Cardiac muscle cell (in vitro differentiated cells and primary cell): ENCODE measurements around the gene LNX1. TPM values are rescaled to one million over a fixed set of nuclear protein-coding genes. Genes with fewer than 3 reads are reported as not detected.
A peak's percentile ranks its signal among the peaks of the same experiment; 100 is the strongest.

Experiments
- DNase-seq, 2 donors: peaks; one replicate each; pipeline versions ENCODE4 v3.0.0 to v3.0.0-alpha.2; 2010 to 2017; ENCODE audit warnings: low read depth in 1 of 2, low spot score in 1 of 2
- H3K27ac ChIP-seq: fragments of 200-600 bp; sonication (generic); 2 replicates; pipeline ENCODE4 v1.5.1; 2016
- H3K27me3 ChIP-seq: fragments of 200-600 bp; sonication (generic); 2 replicates; pipeline ENCODE4 v1.6.0; 2016; ENCODE audit warnings: control low read depth
- H3K36me3 ChIP-seq: fragments of 200-600 bp; sonication (generic); 2 replicates; pipeline ENCODE4 v1.5.1; 2016; ENCODE audit warnings: control low read depth
- H3K4me1 ChIP-seq: fragments of 200-600 bp; sonication (generic); 2 replicates; pipeline ENCODE4 v1.8.1; 2017; ENCODE audit warnings: low read depth, mild to moderate bottlenecking, mixed run types
- H3K4me3 ChIP-seq: fragments of 200-600 bp; sonication (generic); 2 replicates; pipeline ENCODE4 v1.5.1; 2016; ENCODE audit warnings: mild to moderate bottlenecking
- H3K9me3 ChIP-seq: fragments of 200-600 bp; sonication (generic); 2 replicates; pipeline ENCODE4 v1.5.1; 2017; ENCODE audit warnings: low read depth, mild to moderate bottlenecking, control low read depth
- polyA plus RNA-seq: library from polyadenylated mRNA; unstranded; fragments of >200 nt; fragmentation: Nextera tagmentation; extraction: Ambion mirVana; gene quantifications from 2 replicates; pipeline ENCODE4 v1.2.1, GENCODE V29; 2016
- total RNA-seq: library from RNA; depleted of rRNA; stranded (reverse); fragments of >200 nt; gene quantifications from 2 replicates; pipeline ENCODE4 v1.2.3, GENCODE V29; 2016
- TF ChIP-seq, protein P1 (sequence below): IDR thresholded peaks from 2 replicates; pipeline ENCODE4 v1.5.1; 2012; ENCODE audit warnings: low read depth, mild to moderate bottlenecking, low read length

LNX1 gene
- total and polyA plus RNA-seq, 2 experiments from 2014 or later, result 1.1 to 2.0 TPM

DNA sequence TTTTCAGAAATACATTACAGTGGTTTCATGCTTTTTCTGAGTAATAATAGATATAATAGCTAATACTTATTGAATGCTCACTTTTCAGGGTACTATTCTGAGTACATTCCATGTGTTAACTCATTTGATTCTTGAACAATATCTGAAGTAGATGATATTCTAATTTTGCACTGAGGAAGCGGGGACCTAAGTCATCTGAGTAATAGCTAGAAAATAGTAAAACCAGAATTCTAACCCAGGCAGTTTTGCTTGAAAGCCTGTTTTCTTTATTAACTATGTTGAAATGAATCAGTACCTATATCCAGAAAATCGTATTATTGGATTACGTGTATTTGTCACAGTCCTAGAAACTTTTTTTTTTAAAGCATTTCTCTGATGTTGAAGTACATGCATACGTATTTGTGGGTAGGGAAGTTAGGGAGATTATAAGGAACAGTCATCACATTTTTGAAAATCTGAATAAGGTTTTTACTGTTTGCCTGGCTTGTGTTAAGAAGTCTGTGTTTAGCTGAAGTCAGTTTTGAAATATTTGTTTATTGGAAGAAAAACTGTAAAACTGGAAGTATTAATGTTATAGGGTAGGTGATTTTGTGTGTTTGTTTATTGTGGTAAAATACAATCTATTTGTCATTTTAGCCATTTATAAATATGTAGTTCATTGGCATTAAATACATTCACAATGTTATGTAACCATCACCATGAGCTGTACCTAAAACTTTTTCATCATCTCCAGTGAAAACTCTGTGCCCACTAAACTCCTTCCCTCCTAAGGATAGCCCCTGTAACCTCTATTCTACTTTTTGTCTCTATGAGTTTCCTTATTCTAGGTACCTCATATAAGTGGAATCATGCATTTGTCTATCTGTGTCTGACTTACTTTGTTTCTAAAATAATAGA, 158.5 kb downstream of the LNX1 start:
- TF ChIP-seq, protein P1, sequence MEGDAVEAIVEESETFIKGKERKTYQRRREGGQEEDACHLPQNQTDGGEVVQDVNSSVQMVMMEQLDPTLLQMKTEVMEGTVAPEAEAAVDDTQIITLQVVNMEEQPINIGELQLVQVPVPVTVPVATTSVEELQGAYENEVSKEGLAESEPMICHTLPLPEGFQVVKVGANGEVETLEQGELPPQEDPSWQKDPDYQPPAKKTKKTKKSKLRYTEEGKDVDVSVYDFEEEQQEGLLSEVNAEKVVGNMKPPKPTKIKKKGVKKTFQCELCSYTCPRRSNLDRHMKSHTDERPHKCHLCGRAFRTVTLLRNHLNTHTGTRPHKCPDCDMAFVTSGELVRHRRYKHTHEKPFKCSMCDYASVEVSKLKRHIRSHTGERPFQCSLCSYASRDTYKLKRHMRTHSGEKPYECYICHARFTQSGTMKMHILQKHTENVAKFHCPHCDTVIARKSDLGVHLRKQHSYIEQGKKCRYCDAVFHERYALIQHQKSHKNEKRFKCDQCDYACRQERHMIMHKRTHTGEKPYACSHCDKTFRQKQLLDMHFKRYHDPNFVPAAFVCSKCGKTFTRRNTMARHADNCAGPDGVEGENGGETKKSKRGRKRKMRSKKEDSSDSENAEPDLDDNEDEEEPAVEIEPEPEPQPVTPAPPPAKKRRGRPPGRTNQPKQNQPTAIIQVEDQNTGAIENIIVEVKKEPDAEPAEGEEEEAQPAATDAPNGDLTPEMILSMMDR, result no peak
- H3K36me3 ChIP-seq, result peaks cover 38% of the 10 kb centered on the region
- no peaks in the 10 kb centered on the region for H3K27me3 ChIP-seq
- DNase-seq, result no peak
- no peak overlapping the region for H3K4me3 ChIP-seq
- no peak overlapping the region for H3K27ac ChIP-seq
- no peaks in the 10 kb centered on the region for H3K9me3 ChIP-seq
- H3K4me1 ChIP-seq, result peaks cover 3% of the 10 kb centered on the region

GRCh38 chr4:53431052-53431451, 160.2 kb downstream of the LNX1 start:
- no peak overlapping the region for H3K27ac ChIP-seq
- H3K27me3 ChIP-seq, result no peaks in the 10 kb centered on the region
- TF ChIP-seq, protein P1, result no peak
- H3K4me3 ChIP-seq, result no peak overlapping the region
- no peak for DNase-seq
- H3K9me3 ChIP-seq, result no peaks in the 10 kb centered on the region
- peaks cover 38% of the 10 kb centered on the region for H3K36me3 ChIP-seq
- peaks cover 19% of the 10 kb centered on the region for H3K4me1 ChIP-seq

DNA sequence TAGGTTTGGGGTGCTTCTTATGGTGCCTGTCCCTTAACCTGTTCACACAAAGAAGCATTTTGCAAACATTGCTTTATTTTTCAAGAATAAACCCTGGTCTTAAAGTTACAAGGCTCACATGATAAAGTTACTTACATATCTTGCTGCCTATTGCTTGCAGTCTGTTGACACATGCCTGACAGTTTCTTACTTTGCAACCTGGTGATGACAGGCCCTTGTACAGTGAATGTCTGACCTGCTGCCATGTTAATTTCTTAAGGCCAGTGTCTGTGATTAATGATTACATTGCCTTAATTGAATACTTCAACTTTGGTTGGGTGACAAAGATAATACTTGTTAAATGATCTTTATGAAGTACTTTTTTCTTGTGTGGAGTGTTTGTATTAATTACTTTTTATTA, 163.9 kb downstream of the LNX1 start:
- Histone ChIP-seq H3K4me3 (no peak overlapping the region), H3K27ac (no peak overlapping the region), H3K9me3 (no peaks in the 10 kb centered on the region), H3K27me3 (no peaks in the 10 kb centered on the region), H3K4me1 (peaks cover 34% of the 10 kb centered on the region), H3K36me3 (peaks cover 35% of the 10 kb centered on the region)
- TF ChIP-seq, protein P1, result no peak
- peak in 1 of 2 donors; percentile 36 for DNase-seq

DNA sequence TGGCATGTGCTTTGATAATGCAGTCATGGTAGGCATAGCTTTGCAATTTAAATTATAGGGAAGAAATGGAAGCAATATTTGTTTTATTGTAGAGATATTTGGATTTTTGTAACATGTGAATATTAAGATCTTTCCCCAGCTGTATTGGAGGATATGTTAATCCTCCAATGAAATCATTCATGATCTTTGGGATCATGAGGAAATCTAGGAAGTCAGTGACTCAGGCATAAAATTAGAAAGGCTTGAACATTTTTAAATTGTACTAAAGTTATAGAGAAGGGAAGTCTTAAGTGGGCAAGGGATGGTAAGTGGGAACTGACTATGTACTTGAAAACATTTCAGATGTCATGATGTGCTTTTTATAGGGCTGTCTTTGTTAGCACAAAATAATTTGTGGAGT, 167.0 kb downstream of the LNX1 start:
- Histone ChIP-seq H3K27ac (no peak overlapping the region), H3K36me3 (peaks cover 14% of the 10 kb centered on the region), H3K4me1 (peaks cover 34% of the 10 kb centered on the region), H3K4me3 (no peak overlapping the region), H3K9me3 (no peaks in the 10 kb centered on the region), H3K27me3 (no peaks in the 10 kb centered on the region)
- TF ChIP-seq, protein P1, result no peak
- no peak for DNase-seq

- no peak for DNase-seq
- H3K9me3 ChIP-seq, result no peaks in the 10 kb centered on the region
Measured at GRCh38 chr4:53422367-53422766, 168.9 kb downstream of the LNX1 start.

More at GRCh38 chr4:53422367-53422766, 168.9 kb downstream of the LNX1 start:
- no peaks in the 10 kb centered on the region for H3K27me3 ChIP-seq
- H3K27ac ChIP-seq, result no peak overlapping the region
- no peak overlapping the region for H3K4me3 ChIP-seq
- H3K4me1 ChIP-seq, result peaks cover 28% of the 10 kb centered on the region
- TF ChIP-seq, protein P1, result no peak
- no peaks in the 10 kb centered on the region for H3K36me3 ChIP-seq
